Measurements from ENCODE around the gene TMEM30B.

Gene TMEM30B

DNA sequence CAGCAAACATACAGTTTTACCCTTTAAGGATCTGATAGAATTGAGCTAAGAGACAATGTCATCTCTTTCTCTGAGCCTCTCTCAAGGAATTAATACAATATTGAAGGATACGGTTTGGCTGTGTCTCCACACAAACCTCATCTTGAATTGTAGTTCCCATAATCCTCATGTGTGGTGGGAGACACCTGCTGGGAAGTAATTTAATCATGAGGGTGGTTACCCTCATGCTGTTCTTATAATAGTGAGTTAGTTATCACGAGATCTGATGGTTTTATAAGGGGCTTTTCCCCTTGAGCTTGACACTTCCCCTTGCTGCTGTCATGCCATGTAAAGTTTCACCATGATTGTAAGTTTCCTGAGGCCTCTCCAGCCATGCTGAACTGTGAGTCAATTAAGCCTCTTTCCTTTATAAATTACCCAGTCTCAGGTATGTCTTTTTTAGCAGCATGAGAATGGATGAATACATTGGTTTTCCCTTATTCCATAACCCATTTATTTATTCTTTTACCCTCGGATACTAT lies 47.6 kb downstream of the TMEM30B start:
- DNase-seq (ENCODE audit: low read depth): no peak

DNA sequence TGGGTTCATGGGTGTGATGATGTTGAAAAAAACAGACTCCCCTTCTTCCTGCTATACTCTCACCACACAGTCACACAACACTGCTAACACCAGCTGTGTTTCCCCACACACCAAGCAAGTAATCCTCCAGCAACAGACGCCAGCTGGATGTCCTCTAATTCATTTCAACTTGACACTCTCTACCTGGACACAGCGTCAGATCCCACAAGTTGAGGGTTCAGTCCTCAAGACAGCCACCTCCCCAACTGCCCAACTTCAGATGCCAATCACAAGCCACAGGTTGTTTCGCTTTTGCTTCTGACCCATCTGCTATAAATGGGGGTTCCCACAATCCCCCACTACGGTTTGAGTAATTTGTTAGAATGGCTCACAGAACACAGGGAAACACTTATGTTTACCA lies 49.3 kb downstream of the TMEM30B start:
- no peak for DNase-seq (ENCODE audit: low read depth)

DNA sequence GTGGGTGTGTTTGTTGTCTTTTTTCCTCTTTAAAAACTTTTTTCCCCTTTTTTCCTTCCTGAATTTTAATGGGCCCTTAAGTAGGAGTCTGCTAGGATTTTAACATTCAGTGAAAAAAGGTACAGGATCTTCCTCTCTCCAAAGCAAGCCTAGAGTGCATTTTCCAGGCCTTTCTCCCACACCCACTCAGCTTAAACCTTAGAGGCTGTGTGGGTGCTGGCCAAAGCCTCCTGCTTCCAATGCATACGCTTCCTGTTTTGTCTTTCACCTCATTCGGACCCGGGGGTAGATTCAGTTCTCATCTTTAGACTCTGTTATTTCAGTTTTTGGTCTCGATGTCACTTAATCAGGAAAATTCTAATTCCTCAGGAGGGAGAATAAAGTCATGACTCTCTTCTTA lies 51.2 kb downstream of the TMEM30B start:
- no peak for DNase-seq (ENCODE audit: low read depth)

DNA sequence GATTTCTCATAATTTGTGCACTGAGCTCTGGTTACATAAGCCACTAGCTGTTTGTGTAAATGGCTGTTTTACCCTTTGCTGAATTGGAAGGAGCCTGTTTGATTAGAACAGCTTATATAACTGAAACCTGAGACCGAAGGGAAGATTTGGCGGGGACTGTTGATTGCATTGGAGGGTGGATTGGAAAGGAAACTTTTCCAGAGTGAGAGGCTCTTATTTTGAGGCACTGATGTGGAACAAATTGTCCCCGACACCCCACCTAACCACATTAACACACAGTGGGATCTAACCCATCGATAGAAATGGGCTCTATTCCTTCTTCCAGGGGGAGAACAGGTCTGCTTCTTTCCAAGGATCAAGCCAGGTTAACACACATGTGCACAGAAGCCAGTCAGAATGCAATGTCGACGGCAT lies 51.7 kb downstream of the TMEM30B start:
- no peak for DNase-seq (ENCODE audit: low read depth)

DNA sequence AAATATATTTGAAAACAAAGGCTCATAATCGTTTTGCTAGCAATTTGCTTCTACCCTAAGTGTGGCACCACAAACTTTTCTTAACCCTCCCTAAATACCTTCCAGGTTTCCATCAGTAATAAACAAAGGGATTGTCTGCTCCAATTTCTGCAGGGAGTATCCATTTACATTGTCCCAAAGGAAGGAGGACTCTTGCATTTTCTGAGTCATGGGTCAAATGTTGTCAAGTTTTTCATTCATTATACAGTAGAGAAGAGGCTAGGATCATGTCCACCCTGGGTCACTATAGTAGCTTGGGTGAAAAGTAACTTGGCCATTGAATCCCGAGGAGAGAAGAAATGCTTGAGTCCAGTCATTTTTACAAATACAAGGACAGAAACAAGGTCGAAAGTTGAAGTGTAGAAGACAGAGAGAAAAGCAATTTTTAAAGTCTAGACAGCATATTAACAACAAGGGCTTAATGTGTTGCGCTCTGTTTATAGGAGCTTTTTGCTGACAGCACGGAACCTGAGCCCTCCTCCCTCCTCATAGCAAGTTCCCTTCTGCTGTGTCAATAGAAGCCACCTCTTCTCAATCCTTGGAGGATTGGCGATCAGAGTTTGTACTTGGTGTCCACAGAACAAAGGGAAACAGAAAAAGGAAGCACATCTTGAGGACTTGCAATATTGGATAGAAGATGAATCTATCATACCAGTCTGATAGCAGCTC lies 53.1 kb downstream of the TMEM30B start:
- DNase-seq (ENCODE audit: low read depth): no peak
